ENCODE results near the gene PPP2R5D.

- TF ChIP-seq CTCF (IDR thresholded peaks at IDR 0.05; ENCODE audit: borderline replicate concordance, extremely low read depth, low read length, poor library complexity, severe bottlenecking) (no peak), EZH2 (IDR thresholded peaks at IDR 0.05; ENCODE audit: borderline replicate concordance, low read depth, low read length, severe bottlenecking) (no peak)
Observed at GRCh38 chr6:43026365-43026764, 42.0 kb downstream of the PPP2R5D start.

All from DND-41 (cell line).